GM18861 (cell line): Measurements from ENCODE around the gene PAQR5.
"Not testable (repeated sequence)": the region's sequence is repeated elsewhere in the genome, so short reads cannot be mapped to it uniquely, and the experiment has no call there.

Experiments used
- ATAC-seq: cut with Tn5 transposase; IDR thresholded peaks from one replicate; pipeline ENCODE4 v1.9.1; 2021; ENCODE audit not compliant: unreplicated experiment

Gene PAQR5

GRCh38 chr15:69346112-69346511 lies 47.4 kb downstream of the PAQR5 start:
- ATAC-seq: no peak

DNA sequence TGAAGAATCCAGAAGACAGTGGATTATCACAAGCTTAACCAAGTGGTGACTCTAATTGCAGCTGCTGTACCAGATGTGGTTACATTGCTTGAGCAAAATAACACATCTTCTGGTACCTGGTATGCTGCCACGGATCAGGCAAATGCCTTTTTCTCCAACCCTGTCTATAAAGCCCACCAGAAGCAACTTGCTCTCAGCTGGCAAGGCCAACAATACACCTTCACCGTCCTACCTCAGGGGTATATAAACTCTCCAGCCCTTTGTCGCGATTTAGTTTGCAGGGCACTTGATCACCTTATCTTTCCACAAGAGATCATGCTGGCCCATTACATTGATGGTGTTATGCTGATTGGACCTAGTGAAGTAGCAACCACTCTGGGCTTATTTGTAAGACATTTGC lies 52.6 kb downstream of the PAQR5 start:
- no peak for ATAC-seq

DNA sequence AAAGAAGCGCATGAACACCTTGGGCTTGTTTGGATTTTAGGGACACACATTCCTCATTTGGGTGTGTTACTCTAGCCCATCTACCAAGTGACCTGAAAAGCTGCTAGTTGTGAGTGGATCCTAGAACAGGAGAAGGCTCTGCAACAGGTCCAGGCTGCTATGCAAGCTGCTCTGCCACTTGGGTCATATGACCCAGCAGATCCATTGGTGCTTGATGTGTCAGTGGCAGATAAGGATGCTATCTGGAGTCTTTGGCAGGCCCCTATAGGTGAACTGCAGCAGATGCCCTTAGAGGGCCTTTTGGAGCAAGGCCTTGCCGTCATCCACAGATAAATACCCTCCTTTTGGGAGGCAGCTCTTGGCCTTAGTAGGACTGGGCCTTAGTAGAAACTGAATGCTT lies 53.2 kb downstream of the PAQR5 start:
- no peak for ATAC-seq

DNA sequence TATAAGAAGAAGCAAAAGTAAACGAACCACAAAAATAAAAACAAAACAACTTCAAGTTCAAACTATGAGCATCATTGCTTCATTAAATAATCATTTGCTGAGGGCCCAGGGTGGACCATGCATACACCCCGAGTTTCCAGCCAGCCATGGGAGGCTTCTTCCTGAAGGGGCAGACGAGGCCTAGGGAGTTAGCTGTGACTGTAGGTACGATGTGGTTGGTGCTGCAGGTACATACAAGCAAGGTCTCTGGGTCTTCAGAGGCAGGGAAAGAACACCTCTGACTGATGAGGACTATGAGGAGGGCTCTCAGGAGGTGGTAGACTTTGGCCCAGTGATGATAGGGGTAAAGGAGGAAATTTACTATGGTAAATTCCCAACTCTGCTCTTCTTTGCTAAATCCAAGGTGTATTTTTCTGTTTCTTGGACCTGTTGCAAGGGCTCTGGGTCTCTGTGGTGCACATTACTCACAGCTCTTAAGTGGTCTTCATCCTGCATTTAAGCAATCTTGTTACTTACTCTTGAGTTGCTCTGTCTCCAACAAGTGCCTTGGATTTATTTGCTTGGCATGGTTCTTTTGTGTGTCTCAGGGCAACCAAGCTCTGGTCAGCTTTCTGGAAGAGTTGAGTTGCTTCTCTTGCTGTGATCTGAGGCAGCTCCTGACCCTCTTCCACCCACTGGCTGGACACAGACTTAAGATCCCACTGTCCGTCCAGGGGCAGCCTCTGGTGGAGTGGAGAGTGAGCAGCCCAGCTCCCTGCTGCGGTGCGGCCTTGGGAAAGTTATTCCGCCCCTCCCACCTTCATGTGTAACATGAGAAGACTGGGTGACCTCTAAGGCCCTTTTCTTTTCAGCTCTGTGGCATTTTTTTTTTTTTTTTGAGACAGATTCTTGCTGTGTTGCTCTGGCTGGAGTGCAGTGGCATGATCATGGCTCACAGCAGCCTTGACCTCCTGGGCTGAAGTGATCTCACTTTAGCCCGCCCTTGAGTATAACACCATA lies 59.4 kb downstream of the PAQR5 start:
- ATAC-seq: no peak

DNA sequence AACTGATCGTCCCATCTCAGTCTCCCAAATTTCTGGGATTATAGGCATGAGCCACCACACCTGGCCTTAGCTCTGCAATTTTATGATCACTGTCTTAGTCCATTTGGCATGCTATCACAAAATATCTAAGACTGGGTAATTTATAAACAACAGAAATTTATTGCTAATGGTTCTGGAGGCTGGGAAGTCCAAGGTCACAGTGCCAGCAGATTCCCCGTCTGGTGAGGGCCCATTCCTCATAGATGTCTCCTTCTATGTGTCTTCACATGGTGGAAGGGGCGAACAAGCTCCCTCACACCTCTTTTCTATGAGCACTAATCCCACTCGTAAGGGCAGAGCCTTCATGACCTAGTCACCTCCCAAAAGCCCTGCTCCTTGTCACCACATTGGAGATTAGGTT lies 60.1 kb downstream of the PAQR5 start:
- ATAC-seq: no peak

DNA sequence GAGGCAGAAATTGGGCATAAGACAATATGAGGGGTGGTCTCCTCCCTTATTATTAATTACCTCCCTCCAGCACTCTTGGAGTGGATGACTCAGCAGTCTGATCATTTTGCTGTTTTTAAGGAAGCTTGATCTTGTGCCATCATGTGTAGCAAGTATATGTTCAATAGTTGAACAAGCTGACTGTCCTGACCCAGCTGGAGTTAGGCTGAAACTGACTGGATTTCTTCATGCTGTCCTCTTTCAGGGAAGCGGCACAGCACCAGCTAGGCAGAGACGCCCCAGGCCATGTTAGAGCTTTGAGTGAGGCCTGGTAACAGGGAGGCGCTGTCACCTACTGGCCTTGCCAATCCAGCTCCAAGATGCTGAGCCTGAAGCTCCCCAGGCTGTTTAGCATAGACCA lies 61.0 kb downstream of the PAQR5 start:
- ATAC-seq: no peak

GRCh38 chr15:69360642-69361041 lies 61.9 kb downstream of the PAQR5 start:
- no peak for ATAC-seq

DNA sequence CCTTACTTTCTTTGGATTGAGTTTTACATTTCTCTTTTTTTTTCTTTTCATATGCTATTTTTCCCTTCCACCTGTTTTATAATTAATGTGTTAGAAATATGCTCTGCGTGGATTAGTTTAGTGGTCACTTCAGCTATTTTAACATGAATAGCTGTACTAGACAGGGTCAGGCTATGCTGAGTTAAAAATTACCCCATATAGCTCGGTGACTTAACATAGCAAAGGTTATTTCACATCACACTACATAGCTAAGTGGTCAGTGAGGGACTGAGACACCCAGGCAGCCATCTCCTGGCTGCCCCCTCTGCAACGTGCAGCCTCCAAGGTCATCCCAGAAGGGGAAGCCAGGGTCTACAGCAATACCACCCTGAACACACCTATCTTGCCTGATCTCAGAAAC lies 68.5 kb downstream of the PAQR5 start:
- ATAC-seq: no peak

- ATAC-seq: no peak
These were observed 70.9 kb downstream of the PAQR5 start for GRCh38 chr15:69369631-69370030.

DNA sequence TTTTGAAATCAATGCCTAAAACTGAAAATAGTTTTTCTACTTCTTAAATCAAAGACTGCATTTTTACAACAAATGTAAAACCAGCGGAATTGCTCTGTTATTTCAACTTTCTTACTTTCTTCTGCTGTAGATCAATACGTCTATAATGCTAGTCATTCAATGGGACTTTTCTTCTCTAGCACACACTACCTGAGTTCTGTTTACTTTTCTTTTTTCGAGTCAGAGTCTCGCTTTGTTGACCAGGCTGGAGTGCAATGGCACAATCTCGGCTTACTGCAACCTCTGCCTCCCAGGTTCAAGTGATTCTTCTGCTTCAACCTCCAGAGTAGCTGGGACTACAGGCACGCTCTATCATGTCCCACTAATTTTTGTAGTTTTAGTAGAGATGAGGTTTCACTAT lies 74.7 kb downstream of the PAQR5 start:
- no peak for ATAC-seq

DNA sequence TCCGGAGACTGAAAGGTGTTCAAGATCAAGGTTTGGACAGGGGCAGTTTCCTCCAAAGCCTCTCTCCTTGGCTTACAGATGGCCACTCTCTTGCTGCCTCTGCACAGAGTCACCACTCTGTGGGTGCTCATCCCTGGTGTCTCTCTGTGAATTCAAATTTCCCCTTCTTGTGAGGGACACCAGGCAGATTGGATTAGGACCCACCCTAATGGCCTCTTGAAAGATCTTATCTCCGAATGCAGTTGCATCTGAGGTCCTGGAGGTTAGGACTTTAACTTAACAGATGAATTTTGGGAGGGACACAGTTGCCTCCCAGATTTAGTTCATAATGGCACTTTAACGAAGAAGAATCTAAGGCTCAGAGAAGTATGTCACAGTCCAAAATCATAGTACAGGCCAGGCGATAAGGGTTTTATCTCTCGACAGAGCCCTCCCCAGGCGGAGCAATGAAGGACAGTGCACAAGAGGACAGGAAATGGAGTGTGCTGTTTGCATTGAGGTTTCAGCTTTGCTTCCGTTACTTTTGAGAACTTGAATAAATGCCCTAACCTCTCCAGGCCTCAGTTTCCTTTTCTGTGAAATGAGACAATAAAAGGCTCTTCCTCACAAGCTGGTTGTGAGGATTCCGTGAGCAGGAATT lies 76.6 kb downstream of the PAQR5 start:
- no peak for ATAC-seq

DNA sequence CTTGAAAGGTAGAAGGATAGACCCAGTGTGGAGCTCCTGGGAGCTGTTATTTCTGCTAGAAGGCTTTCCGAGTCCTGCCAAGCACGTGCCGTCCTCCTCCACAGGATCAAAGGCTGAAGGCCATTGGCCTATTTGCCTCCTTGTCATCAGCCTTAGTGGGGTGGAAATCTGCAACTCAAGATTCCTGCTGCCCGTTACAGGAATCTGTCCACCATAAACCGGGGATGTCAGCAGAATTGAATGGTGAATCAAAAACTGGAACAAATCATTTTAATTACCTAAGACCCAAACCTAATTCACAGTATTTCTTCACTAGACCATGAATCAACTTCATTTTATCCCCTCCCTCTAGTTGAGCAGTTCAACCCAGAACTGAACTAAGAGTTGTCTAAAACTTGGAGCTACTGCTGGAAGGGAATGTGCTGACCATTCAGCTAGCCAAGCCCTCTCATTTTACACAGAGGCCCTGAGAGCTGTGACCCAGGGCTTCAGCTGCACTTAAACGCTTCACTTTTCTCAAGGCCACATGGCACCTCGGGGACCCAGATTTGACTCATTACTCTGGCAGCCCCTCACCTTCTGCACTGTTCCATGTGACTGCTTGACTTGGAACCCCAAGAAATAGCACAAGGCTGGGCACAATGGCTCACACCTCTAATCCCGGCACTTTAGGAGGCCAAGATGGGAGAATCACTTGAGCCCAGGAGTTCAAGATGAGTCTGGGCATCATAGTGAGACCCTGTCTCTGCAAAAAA lies 78.7 kb downstream of the PAQR5 start:
- no peak for ATAC-seq

- no peak for ATAC-seq
These were observed 81.5 kb downstream of the PAQR5 start for GRCh38 chr15:69380100-69380725.

DNA sequence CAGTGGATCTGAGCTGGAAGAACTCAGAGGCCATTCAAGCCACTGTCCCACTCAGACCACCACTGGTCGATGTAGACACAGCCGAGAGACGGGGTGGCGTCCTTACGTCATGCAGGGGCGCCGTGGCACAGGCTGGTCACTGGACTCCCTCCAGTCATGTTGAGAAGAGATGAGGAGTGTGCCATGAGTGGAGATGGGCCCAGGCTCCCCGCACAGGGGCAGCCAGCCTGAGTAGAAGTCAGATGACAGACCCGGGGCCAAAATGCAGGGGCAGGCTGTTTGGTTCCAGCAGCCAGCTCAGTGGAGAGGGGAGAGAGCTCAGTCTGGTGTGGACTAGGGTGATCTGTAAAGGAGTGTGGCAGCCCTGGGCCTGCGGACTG lies 82.0 kb downstream of the PAQR5 start:
- ATAC-seq: no peak

DNA sequence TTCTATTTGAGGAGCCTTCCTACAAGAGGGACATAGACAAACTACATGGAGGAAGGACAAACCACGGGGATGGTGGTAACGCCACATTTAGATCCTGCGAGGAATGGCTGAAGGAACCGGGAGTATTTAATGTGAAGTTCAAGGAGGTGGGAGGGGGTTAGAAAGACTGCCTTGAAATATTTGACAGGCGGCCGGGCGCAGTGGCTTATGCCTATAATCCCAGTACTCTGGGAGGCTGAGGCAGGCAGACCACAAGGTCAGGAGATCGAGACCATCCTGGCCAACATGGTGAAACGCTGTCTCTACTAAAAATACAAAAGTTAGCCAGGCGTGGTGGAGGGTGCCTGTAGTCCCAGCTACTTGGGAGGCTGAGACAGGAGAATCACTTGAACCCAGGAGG lies 83.5 kb downstream of the PAQR5 start:
- not testable (repeated sequence) for ATAC-seq

DNA sequence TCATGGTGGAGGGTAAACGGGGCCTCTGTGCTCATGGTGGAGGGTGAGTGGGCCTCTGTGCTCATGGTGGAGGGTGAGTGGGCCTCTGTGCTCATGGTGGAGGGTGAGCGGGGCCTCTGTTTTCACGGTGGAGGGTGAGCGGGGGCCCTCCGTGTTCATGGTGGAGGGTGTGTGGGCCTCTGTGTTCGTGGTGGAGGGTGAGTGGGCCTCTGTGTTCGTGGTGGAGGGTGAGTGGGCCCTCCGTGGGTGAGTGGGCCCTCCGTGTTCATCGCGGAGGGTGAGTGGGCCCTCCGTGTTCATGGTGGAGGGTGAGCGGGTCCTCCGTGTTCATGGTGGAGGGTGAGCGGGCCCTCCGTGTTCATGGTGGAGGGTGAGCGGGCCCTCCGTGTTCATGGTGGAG lies 85.4 kb downstream of the PAQR5 start:
- not testable (repeated sequence) for ATAC-seq

- no peak for ATAC-seq
These were observed 86.2 kb downstream of the PAQR5 start for GRCh38 chr15:69384626-69385598.

GRCh38 chr15:69385831-69386230 lies 87.1 kb downstream of the PAQR5 start:
- ATAC-seq: no peak

DNA sequence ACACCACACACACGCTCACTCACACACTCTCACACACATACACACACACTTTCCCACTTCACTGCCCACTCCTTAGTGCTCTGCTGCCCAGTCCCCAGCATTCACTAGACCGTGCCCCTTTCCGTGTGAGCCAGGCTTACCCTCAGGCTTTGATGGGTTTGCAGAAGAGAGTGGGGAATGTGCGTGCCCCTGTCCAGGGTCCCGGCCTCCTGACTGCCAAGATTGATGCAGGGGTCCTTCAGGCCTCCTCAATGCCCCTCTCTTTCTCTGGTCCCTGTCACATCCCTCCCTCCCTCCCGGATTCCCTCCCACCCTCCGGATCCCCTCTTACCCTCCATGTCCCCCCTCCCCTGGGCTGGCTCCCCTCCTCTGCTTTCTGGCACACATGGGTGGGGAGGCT lies 87.6 kb downstream of the PAQR5 start:
- ATAC-seq: no peak

DNA sequence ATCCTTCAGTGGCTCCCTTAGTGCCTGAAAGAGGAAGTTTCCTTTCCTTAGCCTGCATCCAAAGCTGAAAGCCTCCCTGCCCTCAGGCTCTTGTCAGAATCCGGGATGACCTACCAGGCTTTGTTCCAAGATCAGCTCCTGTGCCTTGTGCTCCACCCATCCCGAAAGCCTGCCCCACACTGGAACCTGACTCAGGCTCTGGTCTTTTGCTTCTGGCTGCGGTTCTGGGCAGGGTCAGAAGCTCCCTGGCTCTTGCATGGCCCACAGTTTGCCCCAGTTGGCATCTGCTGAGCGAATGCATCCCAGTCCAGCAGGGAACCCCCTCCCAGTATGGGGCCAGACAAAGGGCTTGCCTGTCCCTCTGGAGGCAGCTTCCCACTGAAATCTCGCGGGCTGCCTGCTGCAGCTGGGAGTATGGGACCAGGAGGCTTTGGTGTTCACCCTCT lies 89.6 kb downstream of the PAQR5 start:
- no peak for ATAC-seq
